ENCODE measurements around the gene DCUN1D1.

The DCUN1D1 gene

GRCh38 chr3:182971637-182972036, 8.7 kb downstream of the DCUN1D1 start:
- DNase-seq = peak; percentile 6

- DNase-seq = no peak
These were observed 9.4 kb downstream of the DCUN1D1 start for GRCh38 chr3:182970811-182971418.

- DNase-seq = no peak
These were observed 10.5 kb downstream of the DCUN1D1 start for GRCh38 chr3:182969853-182970252.

- DNase-seq = no peak
These were observed 11.1 kb downstream of the DCUN1D1 start for GRCh38 chr3:182969277-182969676.

GRCh38 chr3:182967218-182968204, 12.8 kb downstream of the DCUN1D1 start:
- peak; percentile 70 for DNase-seq

GRCh38 chr3:182965861-182966366, 14.4 kb downstream of the DCUN1D1 start:
- no peak for DNase-seq

GRCh38 chr3:182964179-182964578, 16.2 kb downstream of the DCUN1D1 start:
- DNase-seq = no peak

GRCh38 chr3:182962166-182962565, 18.2 kb downstream of the DCUN1D1 start:
- no peak for DNase-seq

- no peak for DNase-seq
These were observed 20.6 kb downstream of the DCUN1D1 start for GRCh38 chr3:182959474-182960350.

GRCh38 chr3:182957676-182958266, 22.6 kb downstream of the DCUN1D1 start:
- DNase-seq = no peak

- no peak for DNase-seq
These were observed 23.1 kb downstream of the DCUN1D1 start for GRCh38 chr3:182957226-182957625.

- no peak for DNase-seq
These were observed 25.6 kb downstream of the DCUN1D1 start for GRCh38 chr3:182954553-182955235.

- DNase-seq = no peak
These were observed 30.6 kb downstream of the DCUN1D1 start for GRCh38 chr3:182949688-182950087.

- no peak for DNase-seq
These were observed 32.0 kb downstream of the DCUN1D1 start for GRCh38 chr3:182948305-182948704.

- peak; percentile 16 for DNase-seq
These were observed 32.5 kb downstream of the DCUN1D1 start for GRCh38 chr3:182947888-182948287.

GRCh38 chr3:182941719-182942118, 38.6 kb downstream of the DCUN1D1 start:
- no peak for DNase-seq

- DNase-seq = no peak
These were observed 40.0 kb downstream of the DCUN1D1 start for GRCh38 chr3:182940266-182940808.

- DNase-seq = no peak
These were observed 42.9 kb downstream of the DCUN1D1 start for GRCh38 chr3:182937293-182938051.

GRCh38 chr3:182936918-182937285, 43.4 kb downstream of the DCUN1D1 start:
- DNase-seq = no peak

- DNase-seq = no peak
These were observed 44.0 kb downstream of the DCUN1D1 start for GRCh38 chr3:182936239-182936917.
